ENCODE data around the gene ECI2.

- TF ChIP-seq CTCF (IDR thresholded peaks at IDR 0.05) (no peak), POLR2A (IDR thresholded peaks at IDR 0.05) (no peak), POLR2AphosphoS5 (IDR thresholded peaks at IDR 0.05) (no peak)
Observed at GRCh38 chr6:4164117-4164442, 28.7 kb upstream of the ECI2 start.
